SK-N-SH (cell line): ENCODE data around the gene CALML3. TPM values are rescaled to one million over a fixed set of nuclear protein-coding genes. Genes with fewer than 3 reads are reported as not detected.

ENCODE experiments used
- CTCF ChIA-PET: fragments of 300-600, 350-600 bp; formaldehyde crosslinking; extraction: SDS; loops from one replicate; lab custom pipeline; 2021; lab: Yijun Ruan, JAX
- POLR2A ChIA-PET: fragments of 350-600 bp; sonication (Branson Sonifier 250); formaldehyde crosslinking; extraction: SDS; loops from one replicate; lab custom pipeline; 2020; ENCODE audit warnings: antibody characterized with exemption, inconsistent platforms; lab: Yijun Ruan, JAX
- DNase-seq: peaks from one replicate; pipeline ENCODE4 v3.0.0; 2012
- H2AFZ ChIP-seq: fragments of 200-600 bp; sonication (generic); 2 replicates; pipeline ENCODE4 v1.8.1; 2016; ENCODE audit warnings: antibody characterized with exemption, mild to moderate bottlenecking, low read depth
- H3F3A ChIP-seq: fragments of 200-600 bp; sonication (generic); replicated peaks from 2 replicates; pipeline ENCODE3; 2016; ENCODE audit warnings: antibody characterized with exemption, mild to moderate bottlenecking; ENCODE audit not compliant: insufficient read depth
- H3K27ac ChIP-seq, 2 experiments: fragments of 200-500 bp in 1 of 2; fragments of 200-600 bp in 1 of 2; sonication (Bioruptor generic) in 1 of 2; sonication (generic), shearing (Covaris generic) in 1 of 2; 2 replicates each; pipeline versions ENCODE4 v1.5.1 to v1.6.1; 2014 to 2016; ENCODE audit warnings: low read depth in 2 of 2, inconsistent platforms in 1 of 2, low read length in 1 of 2, mild to moderate bottlenecking in 1 of 2, mixed read lengths in 1 of 2
- H3K27me3 ChIP-seq: fragments of 200-600 bp; sonication (generic), shearing (Covaris generic); 2 replicates; pipeline ENCODE4 v1.6.1; 2016; ENCODE audit warnings: mixed run types; ENCODE audit not compliant: insufficient read depth
- H3K36me3 ChIP-seq, 2 experiments: fragments of 200-500 bp in 1 of 2; fragments of 200-600 bp in 1 of 2; sonication (Bioruptor generic) in 1 of 2; sonication (generic) in 1 of 2; replicated peaks in 1 of 2; 2 replicates each; pipeline versions ENCODE3 to v1.5.1; 2014 to 2016; ENCODE audit warnings: low read length in 1 of 2, mild to moderate bottlenecking in 1 of 2; ENCODE audit not compliant: insufficient read depth in 2 of 2, control insufficient read depth in 1 of 2
- H3K4me1 ChIP-seq, 2 experiments: fragments of 200-500 bp in 1 of 2; fragments of 200-600 bp in 1 of 2; sonication (Bioruptor generic) in 1 of 2; sonication (generic), shearing (Covaris generic) in 1 of 2; 2 replicates each; pipeline versions ENCODE4 v1.5.1 to v1.6.1; 2014 to 2016; ENCODE audit warnings: low read depth in 1 of 2, low read length in 1 of 2, mixed run types in 1 of 2; ENCODE audit not compliant: insufficient read depth in 2 of 2, control insufficient read depth in 1 of 2
- H3K4me2 ChIP-seq: fragments of 200-600 bp; sonication (generic), shearing (Covaris generic); 2 replicates; pipeline ENCODE4 v1.6.1; 2017; ENCODE audit warnings: mixed run types
- H3K4me3 ChIP-seq, 2 experiments: fragments of 200-500 bp in 1 of 2; fragments of 200-600 bp in 1 of 2; sonication (Bioruptor generic) in 1 of 2; sonication (generic), shearing (Covaris generic) in 1 of 2; 2 replicates each; pipeline versions ENCODE4 v1.5.1 to v1.8.1; 2014 to 2016; ENCODE audit warnings: low read depth in 2 of 2, inconsistent platforms in 1 of 2, low read length in 1 of 2, mild to moderate bottlenecking in 1 of 2, mixed read lengths in 1 of 2, moderate library complexity in 1 of 2
- H3K79me2 ChIP-seq: fragments of 200-600 bp; sonication (generic); 2 replicates; pipeline ENCODE4 v1.8.1; 2017; ENCODE audit warnings: mild to moderate bottlenecking; ENCODE audit not compliant: insufficient read depth
- H3K9ac ChIP-seq: fragments of 200-600 bp; sonication (generic); 2 replicates; pipeline ENCODE4 v1.6.1; 2017; ENCODE audit warnings: mixed run types
- H3K9me2 ChIP-seq: fragments of 200-600 bp; sonication (generic); 2 replicates; pipeline ENCODE4 v1.6.1; 2017; ENCODE audit warnings: mixed run types
- H3K9me3 ChIP-seq: fragments of 200-600 bp; sonication (generic); 2 replicates; pipeline ENCODE4 v1.6.1; 2017; ENCODE audit warnings: mixed run types, mild to moderate bottlenecking, moderate library complexity
- H4K20me1 ChIP-seq: fragments of 200-600 bp; sonication (generic); 2 replicates; pipeline ENCODE4 v1.6.1; 2017; ENCODE audit warnings: mild to moderate bottlenecking, mixed run types; ENCODE audit not compliant: insufficient read depth
- CHD2 ChIP-seq: fragments of 150-350 bp; IDR thresholded peaks from 2 replicates; pipeline ENCODE4 v1.6.1; 2018; ENCODE audit warnings: low read length; ENCODE audit not compliant: partially characterized antibody
- CTCF ChIP-seq: fragments of 200-600 bp; sonication (generic); IDR thresholded peaks from 2 replicates; pipeline ENCODE4 v1.6.1; 2017; ENCODE audit warnings: antibody characterized with exemption, mild to moderate bottlenecking, moderate library complexity
- EP300 ChIP-seq, 2 experiments: IDR thresholded peaks; 2 replicates each; pipeline versions ENCODE4 v1.4.0 to v1.6.1; 2012; ENCODE audit warnings: borderline replicate concordance in 1 of 2, low read depth in 1 of 2, low read length in 1 of 2
- MAX ChIP-seq: IDR thresholded peaks from 2 replicates; pipeline ENCODE4 v1.4.0; 2012; ENCODE audit warnings: low read depth
- NRF1 ChIP-seq: IDR thresholded peaks from 2 replicates; pipeline ENCODE4 v1.6.1; 2012; ENCODE audit warnings: low read depth, mild to moderate bottlenecking, low read length
- POLR2AphosphoS5 ChIP-seq: IDR thresholded peaks from 2 replicates; pipeline ENCODE4 v1.6.1; 2012; ENCODE audit warnings: low read depth, low read length
- RXRA ChIP-seq: IDR thresholded peaks from 2 replicates; pipeline ENCODE4 v1.4.0; 2012; ENCODE audit warnings: low read depth, mild to moderate bottlenecking, borderline replicate concordance
- SIN3A ChIP-seq: IDR thresholded peaks from 2 replicates; pipeline ENCODE4 v1.6.1; 2012; ENCODE audit warnings: low read depth, mild to moderate bottlenecking, low read length, moderate library complexity, borderline replicate concordance
- YY1 ChIP-seq: IDR thresholded peaks from 2 replicates; pipeline ENCODE4 v1.4.0; 2012; ENCODE audit warnings: low read depth, mild to moderate bottlenecking
- WGBS: methylation state at CpG from one replicate; pipeline ENCODE4 v1.1.6; 2017; ENCODE audit warnings: low lambda C conversion rate; 5-methylcytosine and 5-hydroxymethylcytosine counted together
- polyA plus RNA-seq, 3 experiments: library from polyadenylated mRNA; depleted of rRNA; stranded (reverse); fragments of >200 nt; gene quantifications; 2 replicates each; pipeline ENCODE4 v1.2.3, GENCODE V29; 2012
- TF ChIP-seq, protein P1 (sequence below): IDR thresholded peaks from 2 replicates; pipeline ENCODE4 v1.4.0; 2012; ENCODE audit warnings: low read depth, borderline replicate concordance

The CALML3 gene
- polyA plus RNA-seq, 1 of the 3 experiments (the other 2 are of a cell fraction): not detected

DNA sequence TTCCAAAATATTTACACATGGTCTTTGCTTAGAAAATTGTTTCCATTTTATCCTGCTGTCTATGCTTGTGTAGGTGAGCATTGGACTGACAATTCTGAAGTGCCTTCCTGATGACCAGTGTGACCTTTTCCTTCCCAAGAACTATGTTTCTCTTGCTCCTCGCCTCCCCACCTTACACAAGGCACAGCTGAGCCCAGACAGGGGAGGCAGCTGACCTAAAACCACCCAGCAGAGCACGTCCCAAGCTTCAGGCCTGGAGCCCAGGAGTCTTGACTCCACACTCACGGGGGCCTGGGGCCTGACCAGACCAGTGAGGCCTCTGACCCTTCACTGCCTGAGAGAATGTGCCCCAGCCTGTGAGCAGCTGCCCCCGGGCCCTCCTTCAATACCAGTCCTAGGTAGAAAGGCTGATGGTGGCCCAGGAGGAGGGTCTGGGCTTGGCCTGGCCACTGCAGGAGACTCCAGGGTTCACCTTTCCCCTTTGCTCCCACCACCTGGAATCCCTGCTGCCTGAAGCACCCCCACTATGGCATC, 32.4 kb upstream of the CALML3 start (continued):
- no peak for TF ChIP-seq MAX
- TF ChIP-seq, protein P1, sequence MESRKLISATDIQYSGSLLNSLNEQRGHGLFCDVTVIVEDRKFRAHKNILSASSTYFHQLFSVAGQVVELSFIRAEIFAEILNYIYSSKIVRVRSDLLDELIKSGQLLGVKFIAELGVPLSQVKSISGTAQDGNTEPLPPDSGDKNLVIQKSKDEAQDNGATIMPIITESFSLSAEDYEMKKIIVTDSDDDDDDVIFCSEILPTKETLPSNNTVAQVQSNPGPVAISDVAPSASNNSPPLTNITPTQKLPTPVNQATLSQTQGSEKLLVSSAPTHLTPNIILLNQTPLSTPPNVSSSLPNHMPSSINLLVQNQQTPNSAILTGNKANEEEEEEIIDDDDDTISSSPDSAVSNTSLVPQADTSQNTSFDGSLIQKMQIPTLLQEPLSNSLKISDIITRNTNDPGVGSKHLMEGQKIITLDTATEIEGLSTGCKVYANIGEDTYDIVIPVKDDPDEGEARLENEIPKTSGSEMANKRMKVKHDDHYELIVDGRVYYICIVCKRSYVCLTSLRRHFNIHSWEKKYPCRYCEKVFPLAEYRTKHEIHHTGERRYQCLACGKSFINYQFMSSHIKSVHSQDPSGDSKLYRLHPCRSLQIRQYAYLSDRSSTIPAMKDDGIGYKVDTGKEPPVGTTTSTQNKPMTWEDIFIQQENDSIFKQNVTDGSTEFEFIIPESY: no peak
- TF ChIP-seq NRF1: no peak
- TF ChIP-seq CHD2: no peak

- DNase-seq: no peak
- Histone ChIP-seq H3F3A (no peaks in the 10 kb centered on the region), H3K27me3 (no peaks in the 10 kb centered on the region), H3K4me1 (no peaks in the 10 kb centered on the region), H3K79me2 (no peaks in the 10 kb centered on the region), H3K9me3 (no peaks in the 10 kb centered on the region), H3K27ac (no peak overlapping the region), H3K4me3 (no peak overlapping the region), H3K36me3 (no peaks in the 10 kb centered on the region), H3K9ac (no peak overlapping the region), H2AFZ (no peak overlapping the region), H4K20me1 (no peaks in the 10 kb centered on the region), H3K4me2 (no peak overlapping the region), H3K9me2 (no peaks in the 10 kb centered on the region)
- 90% methylated on average over 7 of the region's 13 CpGs for WGBS
- ChIA-PET POLR2A (no interaction called here), CTCF (no interaction called here)
- TF ChIP-seq, protein P1: no peak
- TF ChIP-seq POLR2AphosphoS5 (no peak), CTCF (no peak), EP300 (IDR thresholded peaks at IDR 0.05; ENCODE audit: borderline replicate concordance in 1 of 2, low read depth in 1 of 2, low read length in 1 of 2) (no peak), CHD2 (no peak), RXRA (no peak), YY1 (no peak), NRF1 (no peak), SIN3A (no peak)
These were observed 31.7 kb upstream of the CALML3 start for GRCh38 chr10:5492929-5493576.
